Activated CD8-positive, alpha-beta memory T cell treated with anti-CD3 and anti-CD28 coated beads for 36 hours (primary cell): ENCODE measurements around the gene NR2F2. TPM values are rescaled to one million over a fixed set of nuclear protein-coding genes. Genes with fewer than 3 reads are reported as not detected.
"Not testable (repeated sequence)": the region's sequence is repeated elsewhere in the genome, so short reads cannot be mapped to it uniquely, and the experiment has no call there.

Experiments used
- CTCF ChIA-PET: fragments of 350-600 bp; sonication (Branson Sonifier 250); formaldehyde crosslinking; loops from one replicate; lab custom pipeline; 2021; ENCODE audit warnings: antibody characterized with exemption; lab: Charles Lee
- POLR2A ChIA-PET: fragments of 350-600 bp; sonication (Branson Sonifier 250); formaldehyde crosslinking; loops from one replicate; lab custom pipeline; 2021; ENCODE audit warnings: antibody characterized with exemption; lab: Charles Lee
- total RNA-seq, 2 experiments: library from RNA; stranded (reverse); gene quantifications; one replicate each; pipeline ENCODE4 v1.2.3, GENCODE V29; 2021

The NR2F2 gene
- total RNA-seq, 2 experiments from 2014 or later, result not detected

- ChIA-PET POLR2A (no interaction called here), CTCF (no interaction called here)
Measured at GRCh38 chr15:96359616-96360521, 29.4 kb downstream of the NR2F2 start.

DNA sequence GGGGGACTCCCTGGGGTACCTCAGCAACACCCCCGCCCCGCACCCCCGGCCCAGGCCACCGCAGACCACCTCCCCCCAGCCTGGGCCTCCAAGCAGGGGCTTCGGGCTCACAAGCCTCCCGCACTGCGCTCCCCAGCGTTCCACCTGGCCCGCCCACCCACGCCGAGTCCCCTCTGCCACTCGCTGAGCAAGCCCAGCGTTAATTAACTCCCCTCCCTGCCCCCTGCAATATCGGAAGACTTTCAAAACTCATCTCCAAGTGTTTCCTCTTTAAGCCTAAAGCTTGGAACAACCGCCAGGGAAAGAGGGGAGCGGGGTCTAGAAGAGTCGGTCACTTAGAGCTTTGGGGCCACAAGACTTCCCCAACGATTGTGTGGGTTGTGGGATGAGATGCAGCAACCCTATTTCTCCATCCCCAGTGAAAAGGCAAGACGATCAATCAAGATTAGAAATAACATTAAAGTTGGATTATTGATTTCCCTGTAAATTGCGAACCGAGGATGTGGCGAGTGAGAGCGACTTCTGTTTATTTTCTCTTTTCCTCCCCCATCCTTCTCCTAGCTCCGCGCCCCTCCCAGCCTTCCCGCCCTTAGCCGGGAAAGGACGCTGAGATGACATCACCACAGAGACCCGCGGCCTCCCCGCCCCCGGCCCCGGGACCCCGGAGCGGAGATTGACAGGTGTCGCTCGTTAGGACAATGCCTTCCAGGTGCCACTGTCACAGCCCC is 30.2 kb downstream of the NR2F2 start:
- CTCF ChIA-PET, result no interaction called here
- POLR2A ChIA-PET, result no interaction called here

DNA sequence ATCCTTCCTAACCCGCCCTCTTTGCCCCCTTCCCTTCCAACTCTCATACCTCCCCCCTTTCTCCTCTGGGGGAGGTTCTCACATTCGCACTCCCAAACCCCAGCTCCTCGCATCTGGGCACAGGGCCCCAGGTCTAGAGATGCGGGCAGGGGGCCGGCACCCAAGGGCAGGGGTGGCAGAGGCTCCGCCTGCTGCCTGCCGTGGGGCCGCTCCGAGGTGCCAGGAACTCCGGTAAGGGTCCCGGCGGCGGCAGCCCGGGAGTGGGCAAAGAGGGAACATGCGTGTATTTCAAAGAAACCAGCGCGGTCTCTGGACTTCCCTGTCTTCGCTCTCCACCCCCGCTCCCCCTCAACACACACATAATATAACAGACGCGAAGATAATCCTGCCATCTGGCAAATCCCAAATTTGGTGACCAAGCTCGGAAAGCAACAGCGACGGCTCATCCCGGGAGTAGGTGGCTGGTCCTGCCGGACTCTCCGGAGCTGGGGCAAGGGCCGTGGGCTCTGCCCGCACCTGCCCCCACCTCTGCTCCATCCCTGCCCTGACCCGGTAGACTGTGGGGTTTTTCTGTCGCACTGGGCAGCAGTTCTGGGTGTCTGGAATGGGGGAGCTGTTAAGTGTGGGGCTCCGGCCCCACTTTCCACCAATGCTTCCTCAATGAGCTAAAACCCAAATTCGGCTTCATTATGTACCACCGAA is 31.0 kb downstream of the NR2F2 start:
- ChIA-PET POLR2A (no interaction called here), CTCF (no interaction called here)

- CTCF ChIA-PET, result interaction anchor here (0.6 to 0.7 kb wide), 2 partner anchors 103 to 232 kb away, joined by 3 to 4 read pairs; no protein-coding TSS in a partner anchor
Measured at GRCh38 chr15:96362011-96362754, 31.7 kb downstream of the NR2F2 start.

DNA sequence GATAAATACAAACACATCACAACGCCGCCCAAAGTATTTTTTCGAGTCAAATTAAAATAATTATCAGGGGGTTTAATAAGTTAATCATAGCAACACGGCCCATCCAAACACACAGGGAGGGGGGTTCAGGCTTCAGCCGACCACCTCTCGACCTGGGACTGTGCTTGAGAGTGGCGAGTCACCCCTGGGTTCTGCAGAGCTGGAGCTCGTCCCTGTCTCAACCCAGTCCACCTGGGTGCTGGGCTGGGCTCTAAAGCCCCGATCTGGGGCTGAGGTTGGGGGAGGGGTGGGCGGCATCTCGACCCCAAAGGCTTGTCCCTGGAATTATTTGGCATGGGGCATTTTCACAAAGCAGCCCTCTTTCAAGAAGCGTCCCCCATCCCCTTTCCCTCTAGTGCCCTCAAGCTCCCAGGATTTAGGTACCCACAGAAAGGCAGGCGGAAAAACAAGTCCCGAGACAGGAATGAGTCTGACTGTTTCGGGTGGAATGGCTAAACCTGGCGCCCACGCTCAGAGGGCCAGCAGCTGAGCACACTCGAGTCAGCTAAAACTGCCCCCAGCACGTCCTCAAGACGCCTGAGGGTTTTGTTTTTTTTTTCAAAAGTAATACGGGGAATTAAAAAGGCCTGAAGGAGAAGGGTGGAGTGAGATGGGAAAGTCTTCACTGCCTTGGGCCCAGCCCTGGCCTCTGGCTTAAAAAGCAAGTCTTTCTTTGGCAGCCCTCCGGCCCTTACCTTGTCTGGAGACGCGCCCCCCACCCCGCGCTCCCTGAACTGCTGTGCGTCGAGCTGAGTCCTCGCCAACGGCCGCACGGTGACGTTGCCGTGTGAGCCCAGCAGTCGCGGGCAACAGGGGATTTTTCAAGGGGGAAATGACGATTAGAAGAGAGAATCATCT is 32.5 kb downstream of the NR2F2 start:
- CTCF ChIA-PET, result no interaction called here
- POLR2A ChIA-PET, result no interaction called here

More at GRCh38 chr15:96362011-96362754, 31.7 kb downstream of the NR2F2 start:
- POLR2A ChIA-PET, result no interaction called here

- ChIA-PET CTCF (no interaction called here), POLR2A (no interaction called here)
Measured at GRCh38 chr15:96363707-96364106, 33.2 kb downstream of the NR2F2 start.

GRCh38 chr15:96365781-96366525 is 35.5 kb downstream of the NR2F2 start:
- POLR2A ChIA-PET, result no interaction called here
- CTCF ChIA-PET, result no interaction called here

DNA sequence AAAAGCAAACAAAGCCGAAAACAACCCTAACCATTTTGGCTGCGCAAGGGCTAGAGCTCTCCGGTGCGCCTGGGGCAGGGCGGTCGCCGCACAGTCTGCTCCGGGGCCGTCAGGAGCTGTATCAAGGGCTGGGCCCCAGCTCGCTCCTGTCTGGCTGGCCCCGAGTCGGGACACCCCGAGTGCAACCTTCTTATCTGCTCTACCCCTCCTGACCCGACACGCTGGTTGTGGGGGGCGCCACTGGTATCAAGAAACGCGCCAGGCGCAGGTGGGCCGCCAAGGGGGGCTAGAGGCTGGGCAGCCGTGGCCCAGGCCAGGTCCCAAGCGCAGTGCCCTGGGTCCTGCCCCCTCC is 36.0 kb downstream of the NR2F2 start:
- CTCF ChIA-PET, result no interaction called here
- POLR2A ChIA-PET, result no interaction called here

- POLR2A ChIA-PET, result no interaction called here
Measured at GRCh38 chr15:96367311-96368200, 37.1 kb downstream of the NR2F2 start.

GRCh38 chr15:96369351-96369750 is 38.9 kb downstream of the NR2F2 start:
- ChIA-PET CTCF (no interaction called here), POLR2A (no interaction called here)

More at GRCh38 chr15:96367311-96368200, 37.1 kb downstream of the NR2F2 start:
- CTCF ChIA-PET, result no interaction called here

- POLR2A ChIA-PET, result no interaction called here
- CTCF ChIA-PET, result no interaction called here
Measured at GRCh38 chr15:96369825-96370621, 39.5 kb downstream of the NR2F2 start.

GRCh38 chr15:96372554-96372953 is 42.1 kb downstream of the NR2F2 start:
- POLR2A ChIA-PET, result no interaction called here
- CTCF ChIA-PET, result no interaction called here

DNA sequence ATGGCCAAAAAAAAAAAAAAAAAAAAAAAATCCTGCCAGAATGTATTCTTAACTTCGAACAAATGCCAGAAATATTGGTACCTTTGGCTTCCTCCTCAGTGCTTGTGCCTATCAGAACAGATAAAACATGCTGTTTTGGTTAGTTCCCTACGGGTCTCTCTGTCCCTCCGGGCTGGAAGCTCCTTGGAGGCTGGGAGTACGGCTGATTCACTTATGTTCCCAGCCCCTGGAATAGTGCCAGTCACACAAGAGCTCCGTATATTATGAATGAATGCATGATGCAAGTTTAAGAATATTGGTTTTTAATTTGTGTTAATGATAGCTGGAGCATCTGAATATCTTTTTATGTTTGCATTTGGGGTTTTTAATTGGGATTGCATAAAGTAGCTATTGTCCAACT is 44.0 kb downstream of the NR2F2 start:
- ChIA-PET CTCF (no interaction called here), POLR2A (no interaction called here)

- CTCF ChIA-PET, POLR2A ChIA-PET: not testable (repeated sequence)
Measured at GRCh38 chr15:96379592-96379991, 49.1 kb downstream of the NR2F2 start.

DNA sequence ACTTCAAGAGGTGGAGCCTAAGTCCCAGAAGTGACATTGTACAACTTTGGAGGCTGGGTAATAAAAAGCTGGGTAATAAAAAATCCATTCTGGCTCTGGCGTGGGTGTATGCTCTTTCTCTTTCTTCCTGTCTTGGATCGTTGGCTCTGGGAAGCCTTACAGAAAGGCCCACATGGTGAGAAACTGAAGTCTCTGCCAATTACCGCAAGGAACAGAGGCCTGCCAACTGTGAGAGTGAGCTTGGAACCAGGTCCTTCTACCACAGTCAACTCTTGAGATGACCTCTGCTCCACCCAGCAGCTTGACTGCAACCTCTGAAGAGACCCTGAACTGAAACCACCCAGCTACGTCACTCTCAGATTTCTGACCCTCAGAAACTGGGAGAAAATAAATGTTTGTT is 51.0 kb downstream of the NR2F2 start:
- CTCF ChIA-PET, result no interaction called here

DNA sequence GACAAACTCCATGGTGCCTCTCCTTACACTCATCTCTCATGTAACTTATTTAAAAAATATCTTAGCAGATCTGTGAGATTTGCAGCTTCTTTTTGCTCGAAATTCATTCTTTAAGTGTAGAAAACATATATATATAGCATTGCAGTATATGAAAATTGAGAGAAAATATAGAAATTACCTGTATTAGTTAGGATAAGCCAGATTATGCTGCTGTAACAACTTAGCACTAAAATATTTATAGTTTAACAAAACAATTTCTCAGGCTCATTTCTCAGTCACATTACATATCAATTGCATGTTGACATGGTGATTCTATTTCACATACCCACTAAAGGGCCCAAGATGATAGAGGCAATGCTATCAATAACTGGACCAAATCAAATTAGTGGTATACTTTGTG is 54.7 kb downstream of the NR2F2 start:
- ChIA-PET POLR2A (no interaction called here), CTCF (no interaction called here)

More for the DNA sequence above, 51.0 kb downstream of the NR2F2 start:
- POLR2A ChIA-PET, result no interaction called here
